Uterus (tissue), 2 donors: Measurements from ENCODE around the gene SDHAF1.

ENCODE experiments used
- CTCF ChIP-seq, 4 experiments: fragments of 200-600 bp in 2 of 4; fragments of 450-650 bp in 2 of 4; sonication (generic) in 2 of 4; IDR thresholded peaks; one replicate each; pipeline ENCODE4 v1.5.1; 2016 to 2019; ENCODE audit warnings: antibody characterized with exemption in 4 of 4, mild to moderate bottlenecking in 2 of 4, moderate library complexity in 1 of 4
- POLR2A ChIP-seq, 2 donors: fragments of 450-650 bp; IDR thresholded peaks; one replicate each; pipeline ENCODE4 v1.6.1; 2016; ENCODE audit warnings: antibody characterized with exemption in 2 of 2, mild to moderate bottlenecking in 1 of 2, moderate library complexity in 1 of 2

GRCh38 chr19:36040495-36040894, 45.5 kb downstream of the SDHAF1 start:
- TF ChIP-seq POLR2A (IDR thresholded peaks at IDR 0.05) (no peak), CTCF (IDR thresholded peaks at IDR 0.05) (no peak)
